HK-2 (cell line): ENCODE results near the gene EFNB2.

Experiments
- DNase-seq: peaks from one replicate; pipeline ENCODE4 v3.0.0-alpha.2; 2018; ENCODE audit not compliant: unreplicated experiment

EFNB2 gene, protein sequence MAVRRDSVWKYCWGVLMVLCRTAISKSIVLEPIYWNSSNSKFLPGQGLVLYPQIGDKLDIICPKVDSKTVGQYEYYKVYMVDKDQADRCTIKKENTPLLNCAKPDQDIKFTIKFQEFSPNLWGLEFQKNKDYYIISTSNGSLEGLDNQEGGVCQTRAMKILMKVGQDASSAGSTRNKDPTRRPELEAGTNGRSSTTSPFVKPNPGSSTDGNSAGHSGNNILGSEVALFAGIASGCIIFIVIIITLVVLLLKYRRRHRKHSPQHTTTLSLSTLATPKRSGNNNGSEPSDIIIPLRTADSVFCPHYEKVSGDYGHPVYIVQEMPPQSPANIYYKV

DNA sequence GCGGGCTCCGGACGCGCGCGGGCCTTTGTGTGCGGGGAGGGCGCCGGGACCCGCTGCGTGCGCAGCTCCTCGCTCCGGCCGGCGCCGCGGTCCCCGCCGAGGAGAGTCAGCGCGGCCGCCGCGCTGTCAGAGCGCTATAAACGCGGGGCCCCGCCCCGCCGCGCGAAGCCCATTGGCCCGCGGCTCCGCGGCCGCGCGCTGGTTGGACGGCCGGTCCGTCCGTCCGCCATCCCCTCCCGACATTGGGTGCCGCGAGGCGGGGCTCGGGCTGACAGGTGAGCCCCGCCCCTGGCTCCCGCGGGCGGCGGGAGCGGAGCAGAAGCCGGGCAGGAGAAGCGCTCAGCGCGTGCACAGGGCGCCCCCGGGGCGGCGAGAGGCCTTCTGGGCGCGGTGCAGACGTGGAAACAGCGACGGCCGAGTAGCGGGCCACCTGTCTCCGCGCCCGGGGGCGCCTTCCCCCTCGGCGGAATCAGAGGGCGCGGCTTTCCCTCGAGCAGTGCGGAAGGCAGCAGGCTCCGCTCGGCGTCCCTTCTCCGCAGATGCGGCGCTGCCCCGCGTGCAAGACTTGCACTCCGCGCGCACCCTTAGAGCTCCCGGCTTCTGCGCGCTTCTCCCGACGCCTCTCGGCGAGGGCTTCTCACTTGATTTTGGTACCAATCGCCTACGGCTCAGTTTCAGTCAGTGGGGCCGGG, at the start of gene EFNB2:
TSS of gene EFNB2 (minus strand) at position 111 of the 692 bp plus-strand sequence. CDS start 698 bp downstream, outside the sequence.
- DNase-seq = peak; percentile 86

GRCh38 chr13:106581225-106581624, 45.8 kb upstream of the EFNB2 start:
- no peak for DNase-seq

GRCh38 chr13:106575896-106576295, 40.4 kb upstream of the EFNB2 start:
- no peak for DNase-seq

- no peak for DNase-seq
Measured at GRCh38 chr13:106573868-106574267, 38.4 kb upstream of the EFNB2 start.

- no peak for DNase-seq
Measured at GRCh38 chr13:106573284-106573846, 37.9 kb upstream of the EFNB2 start.

- no peak for DNase-seq
Measured at GRCh38 chr13:106570299-106570852, 34.9 kb upstream of the EFNB2 start.

- DNase-seq = no peak
Measured at GRCh38 chr13:106569233-106570095, 34.0 kb upstream of the EFNB2 start.

DNA sequence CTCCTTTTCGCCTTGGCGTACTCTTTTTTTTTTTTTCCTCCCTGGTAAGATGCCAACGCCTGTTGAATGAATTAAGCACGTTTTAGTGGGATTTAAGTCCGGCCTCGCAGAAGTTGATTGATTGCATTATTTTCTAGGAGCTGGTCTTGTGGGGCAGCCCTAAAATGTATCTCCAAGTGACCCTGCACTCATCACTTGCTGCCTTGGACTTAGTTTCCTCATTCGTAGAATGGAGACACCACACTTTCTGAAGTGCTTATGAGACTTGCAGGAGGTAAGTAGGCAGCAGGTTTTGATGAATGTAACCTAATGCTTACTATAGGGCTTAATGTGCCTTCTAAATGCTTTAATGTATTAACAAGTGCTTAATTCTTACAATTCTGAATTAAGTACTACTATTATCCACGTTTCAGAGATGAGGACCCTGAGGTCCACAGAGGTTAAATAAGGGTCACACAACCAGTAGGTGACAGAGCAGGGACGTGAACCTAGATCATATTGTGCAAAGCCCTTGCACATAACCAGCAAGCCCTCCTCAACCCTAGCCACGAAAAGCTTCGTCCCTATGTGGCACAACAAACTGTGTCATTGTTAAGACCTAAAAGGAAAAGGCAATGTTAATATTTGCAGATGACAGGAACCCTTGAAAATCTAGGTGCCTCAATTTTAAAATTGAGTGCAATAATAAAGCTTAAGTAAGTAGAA, 33.0 kb upstream of the EFNB2 start:
- no peak for DNase-seq

GRCh38 chr13:106567474-106568298, 32.2 kb upstream of the EFNB2 start, which contains the start of gene ARGLU1:
ARGLU1 (minus strand) TSS chr13:106568137; CDS start chr13:106567919, 218 bp downstream.
- peak; percentile 87 for DNase-seq

DNA sequence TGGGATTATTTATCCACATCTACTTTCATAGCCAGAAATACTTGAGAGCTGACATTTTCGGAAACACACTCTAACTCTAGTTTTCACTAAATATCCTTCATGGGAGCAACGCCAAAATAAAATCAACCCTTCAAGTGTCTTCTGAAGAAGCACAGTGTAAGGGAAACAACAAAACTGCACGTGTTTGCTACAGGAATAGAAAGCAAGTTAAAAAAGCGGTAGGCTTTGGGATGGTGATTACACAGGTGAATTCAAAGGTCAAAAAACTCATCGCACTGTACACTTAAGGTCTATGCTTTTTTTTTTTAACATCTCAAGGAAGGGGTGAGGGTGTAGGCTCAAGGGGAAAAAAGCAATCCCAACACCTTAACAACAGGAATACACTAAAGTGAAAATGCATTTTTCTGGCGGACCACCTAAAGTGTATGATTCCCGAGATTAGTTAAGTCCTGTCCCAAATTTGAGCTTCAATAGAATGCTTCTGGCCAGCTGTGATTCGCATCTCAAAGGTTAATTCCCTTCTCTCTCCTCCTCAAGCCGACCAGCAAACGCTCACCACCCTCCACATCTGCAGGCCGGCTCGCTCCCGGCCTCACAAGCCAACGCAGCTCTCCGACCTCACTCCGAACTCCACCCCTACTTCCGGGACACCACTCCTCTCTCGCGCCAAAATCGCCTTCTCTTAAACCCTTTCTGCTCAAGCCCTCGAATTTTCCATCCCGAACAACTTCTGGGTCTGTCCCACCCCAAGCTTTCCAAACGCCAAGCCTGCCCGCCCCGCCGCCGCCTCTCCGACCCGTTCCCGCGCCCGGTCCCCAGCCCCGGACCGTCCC, 31.4 kb upstream of the EFNB2 start:
- DNase-seq = peak; percentile 46

GRCh38 chr13:106565127-106565775, 29.8 kb upstream of the EFNB2 start:
- DNase-seq = no peak

DNA sequence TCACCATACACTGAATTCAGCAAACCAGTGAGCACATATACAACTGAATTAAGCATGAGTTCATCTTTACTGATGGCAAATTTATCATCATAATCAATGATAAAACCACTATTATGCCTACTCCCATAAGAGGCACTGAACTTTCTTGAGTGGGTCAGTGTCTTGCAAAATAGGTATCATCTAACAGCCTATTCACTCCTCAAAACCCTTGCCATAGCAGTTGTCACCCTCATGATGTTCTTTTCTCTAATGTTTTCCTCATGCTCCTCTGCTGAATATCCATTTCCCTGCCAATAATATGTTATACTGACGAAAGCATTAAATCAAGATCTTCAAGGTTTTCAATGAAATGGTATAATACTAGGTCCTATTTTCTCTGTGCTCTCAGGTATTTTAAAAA, 26.8 kb upstream of the EFNB2 start:
- no peak for DNase-seq

DNA sequence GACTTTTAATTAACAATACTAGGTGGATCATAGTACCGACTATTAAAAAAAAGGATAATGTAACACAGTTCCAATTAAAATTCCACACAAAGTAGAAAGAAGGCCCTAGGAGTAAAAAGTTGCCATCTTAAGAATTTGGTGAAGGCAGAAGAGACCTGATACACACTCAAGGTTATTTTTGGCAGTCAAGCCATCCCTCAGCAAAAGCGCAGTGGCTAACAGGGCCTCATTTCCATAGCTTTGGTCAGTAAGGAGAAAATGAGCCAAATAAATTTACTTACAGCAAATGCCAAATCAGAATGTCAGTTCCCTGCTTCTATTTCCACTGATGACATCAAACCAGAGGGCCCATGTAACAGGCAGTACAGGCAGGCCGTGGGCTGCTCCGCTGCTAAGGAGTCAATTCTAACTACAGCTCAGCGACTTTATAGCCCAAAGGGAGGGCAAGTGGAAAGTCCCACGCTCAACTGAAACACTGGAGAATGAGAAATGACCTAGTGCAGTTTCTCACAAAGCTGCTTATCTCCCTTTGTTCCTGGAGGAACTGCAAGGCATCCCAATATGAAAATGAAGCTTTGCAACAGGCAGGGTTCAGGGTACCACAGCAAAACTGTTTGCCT, 26.2 kb upstream of the EFNB2 start:
- no peak for DNase-seq

DNA sequence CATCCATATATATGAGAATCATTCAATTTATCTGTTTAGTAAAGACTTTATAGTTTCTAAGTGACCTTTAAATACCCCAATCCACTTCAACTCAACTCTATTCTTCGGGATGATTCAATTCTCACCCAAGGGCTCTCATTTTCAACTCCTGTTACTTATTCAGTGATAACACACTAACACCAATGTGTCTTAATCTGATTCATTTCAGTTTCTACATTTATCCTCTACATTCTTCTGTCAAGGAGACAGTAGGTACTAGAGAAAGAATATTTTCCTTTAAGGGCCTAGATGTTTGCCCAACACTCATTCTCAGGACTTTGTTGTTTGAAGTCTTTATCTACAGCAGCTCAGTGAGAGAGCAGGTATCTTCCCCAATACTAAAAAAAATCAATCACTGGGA, 25.4 kb upstream of the EFNB2 start:
- DNase-seq = no peak

- DNase-seq = no peak
Measured at GRCh38 chr13:106558527-106558926, 23.1 kb upstream of the EFNB2 start.

DNA sequence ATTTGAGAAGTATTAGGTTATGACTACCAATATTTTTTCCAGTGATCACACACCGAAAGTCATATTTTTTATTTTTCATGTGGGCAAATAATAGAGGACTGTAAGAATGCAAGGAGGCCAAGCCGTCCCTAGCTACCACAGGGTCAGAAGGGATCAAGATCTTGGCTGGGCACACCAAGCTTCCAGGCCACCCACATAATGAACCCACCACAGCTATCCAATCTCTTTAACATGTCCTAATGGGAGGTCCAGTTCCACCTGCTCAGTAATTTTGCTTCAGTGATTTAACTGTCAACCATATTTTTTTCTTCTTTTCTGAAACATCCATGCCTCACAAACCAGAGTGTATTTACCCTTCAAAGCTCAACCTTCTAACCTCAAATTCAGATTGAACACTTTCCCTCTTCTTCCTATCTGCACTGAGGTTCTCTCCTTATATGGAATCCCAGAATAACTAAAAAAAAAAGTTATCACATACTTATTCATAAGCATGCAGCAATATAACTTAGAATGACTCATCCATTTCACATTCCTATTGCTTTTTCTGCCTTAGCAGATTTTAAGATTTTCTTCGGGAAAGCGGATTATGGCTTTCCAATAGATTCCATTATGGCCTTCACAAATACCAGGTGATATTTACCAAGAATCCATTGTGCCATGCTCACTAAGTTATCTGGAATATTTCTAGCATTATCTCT, 20.3 kb upstream of the EFNB2 start:
- DNase-seq = no peak

- no peak for DNase-seq
Measured at GRCh38 chr13:106551751-106552150, 16.3 kb upstream of the EFNB2 start.

GRCh38 chr13:106551350-106551749, 15.9 kb upstream of the EFNB2 start:
- no peak for DNase-seq
